Measurements from ENCODE around the gene UGT1A10. TPM values are rescaled to one million over a fixed set of nuclear protein-coding genes. Genes with fewer than 3 reads are reported as not detected.

Gene UGT1A10
- total and polyA plus RNA-seq, 2 of the 13 experiments (the other 11 are each of a cell fraction or from before 2014, with no cell fraction given), result not detected

- TF ChIP-seq ZNF784 (CRISPR knock-in tag; IDR thresholded peaks at IDR 0.05; ENCODE audit: borderline replicate concordance), result 0 out of 2 replicates have a peak, but pooled peaks have one; percentile 26
- peak; percentile 100 for TF ChIP-seq NR2F6 (IDR thresholded peaks at IDR 0.05)
- TF ChIP-seq NR2F6 (CRISPR knock-in tag; IDR thresholded peaks at IDR 0.05), result peak; percentile 99
- no peak for TF ChIP-seq ZNF253 (CRISPR knock-in tag; IDR thresholded peaks at IDR 0.05; ENCODE audit: borderline replicate concordance)
- TF ChIP-seq DMTF1 (CRISPR knock-in tag; IDR thresholded peaks at IDR 0.05), result no peak
- TF ChIP-seq ATF7-NPFF (CRISPR knock-in tag; IDR thresholded peaks at IDR 0.05; ENCODE audit: low read depth), result 0 out of 2 replicates have a peak, but pooled peaks have one; percentile 44
- TF ChIP-seq IRF2 (CRISPR knock-in tag; IDR thresholded peaks at IDR 0.05), result peak; percentile 54; the same call in 1 of the 2 replicates
- peak; percentile 39; the same call in 1 of the 2 replicates for TF ChIP-seq DRAP1 (CRISPR knock-in tag; IDR thresholded peaks at IDR 0.05)
- TF ChIP-seq FOSL2 (CRISPR knock-in tag; IDR thresholded peaks at IDR 0.05), result peak; percentile 90
- TF ChIP-seq HHEX (CRISPR knock-in tag; IDR thresholded peaks at IDR 0.05), result peak; percentile 100
- no peak for TF ChIP-seq KAT2B (IDR thresholded peaks at IDR 0.05; ENCODE audit: borderline replicate concordance, low read depth, low read length)
- peak; percentile 62; the same call in 1 of the 2 replicates for TF ChIP-seq ZBTB2 (CRISPR knock-in tag; IDR thresholded peaks at IDR 0.05; ENCODE audit: low read depth)
- no peak for TF ChIP-seq THYN1 (CRISPR knock-in tag; IDR thresholded peaks at IDR 0.05; ENCODE audit: borderline replicate concordance, low read depth)
- TF ChIP-seq ZNF747 (CRISPR knock-in tag; IDR thresholded peaks at IDR 0.05; ENCODE audit: borderline replicate concordance), result peak; percentile 85; the same call in 1 of the 2 replicates
- peak; percentile 86; the same call in 1 of the 2 replicates for TF ChIP-seq FOXO1 (CRISPR knock-in tag; IDR thresholded peaks at IDR 0.05)
- peak; percentile 79 for TF ChIP-seq ZNF264 (CRISPR knock-in tag; IDR thresholded peaks at IDR 0.05)
- TF ChIP-seq ZNF615 (CRISPR knock-in tag; IDR thresholded peaks at IDR 0.05; ENCODE audit: borderline replicate concordance), result no peak
- peak; percentile 95 for TF ChIP-seq TARDBP (CRISPR knock-in tag; IDR thresholded peaks at IDR 0.05)
- TF ChIP-seq ZNF550 (CRISPR knock-in tag; IDR thresholded peaks at IDR 0.05; ENCODE audit: borderline replicate concordance), result no peak
- peak; percentile 75 for TF ChIP-seq ZMYM4 (CRISPR knock-in tag; IDR thresholded peaks at IDR 0.05)
- TF ChIP-seq ARID5B (CRISPR knock-in tag; IDR thresholded peaks at IDR 0.05), result peak; percentile 99
These were observed 120.3 kb downstream of the UGT1A10 start (continued) for GRCh38 chr2:233756429-233757081.
